HG03521 (cell line): Measurements from ENCODE around the gene SERGEF.
A peak's percentile ranks its signal among the peaks of the same experiment; 100 is the strongest.
"Not testable (repeated sequence)": the region's sequence is repeated elsewhere in the genome, so short reads cannot be mapped to it uniquely, and the experiment has no call there.

Experiments
- ATAC-seq: cut with Tn5 transposase; IDR thresholded peaks from one replicate; pipeline ENCODE4 v1.9.1; 2021; ENCODE audit warnings: mild to moderate bottlenecking, moderate library complexity; ENCODE audit not compliant: unreplicated experiment

SERGEF gene

GRCh38 chr11:18001191-18001590 is 11.7 kb downstream of the SERGEF start:
- no peak for ATAC-seq

- no peak for ATAC-seq
Observed at GRCh38 chr11:18000760-18001159, 12.1 kb downstream of the SERGEF start.

- not testable (repeated sequence) for ATAC-seq
Observed at GRCh38 chr11:18000128-18000527, 12.7 kb downstream of the SERGEF start.

- ATAC-seq: no peak
Observed at GRCh38 chr11:17992916-17993315, 19.9 kb downstream of the SERGEF start.

GRCh38 chr11:17991783-17992433 is 20.9 kb downstream of the SERGEF start:
- peak; percentile 74 for ATAC-seq

GRCh38 chr11:17989306-17989705 is 23.5 kb downstream of the SERGEF start:
- no peak for ATAC-seq

GRCh38 chr11:17988465-17988864 is 24.4 kb downstream of the SERGEF start:
- ATAC-seq: no peak

- ATAC-seq: no peak
Observed at GRCh38 chr11:17987826-17988225, 25.0 kb downstream of the SERGEF start.

- no peak for ATAC-seq
Observed at GRCh38 chr11:17986711-17987220, 26.1 kb downstream of the SERGEF start.

- no peak for ATAC-seq
Observed at GRCh38 chr11:17986007-17986710, 26.7 kb downstream of the SERGEF start.

GRCh38 chr11:17985517-17985916 is 27.3 kb downstream of the SERGEF start:
- ATAC-seq: no peak

- ATAC-seq: no peak
Observed at GRCh38 chr11:17983569-17983968, 29.3 kb downstream of the SERGEF start.

GRCh38 chr11:17979770-17980371 is 33.0 kb downstream of the SERGEF start:
- peak; percentile 50 for ATAC-seq

- no peak for ATAC-seq
Observed at GRCh38 chr11:17978553-17979287, 34.1 kb downstream of the SERGEF start.

- ATAC-seq: no peak
Observed at GRCh38 chr11:17976651-17977050, 36.2 kb downstream of the SERGEF start.

- ATAC-seq: no peak
Observed at GRCh38 chr11:17974246-17974645, 38.6 kb downstream of the SERGEF start.

GRCh38 chr11:17972987-17973386 is 39.9 kb downstream of the SERGEF start:
- ATAC-seq: no peak

GRCh38 chr11:17968206-17968605 is 44.6 kb downstream of the SERGEF start:
- no peak for ATAC-seq

GRCh38 chr11:17967661-17968060 is 45.2 kb downstream of the SERGEF start:
- no peak for ATAC-seq

- ATAC-seq: no peak
Observed at GRCh38 chr11:17960091-17960490, 52.8 kb downstream of the SERGEF start.

- no peak for ATAC-seq
Observed at GRCh38 chr11:17958446-17958845, 54.4 kb downstream of the SERGEF start.
